GM12878 (cell line): Measurements from ENCODE around the gene ANKRD30BL. TPM values are rescaled to one million over a fixed set of nuclear protein-coding genes. Genes with fewer than 3 reads are reported as not detected.
A peak's percentile ranks its signal among the peaks of the same experiment; 100 is the strongest.
"Not testable (repeated sequence)": the region's sequence is repeated elsewhere in the genome, so short reads cannot be mapped to it uniquely, and the experiment has no call there.

ENCODE experiments used
- ATAC-seq: fragments of 200-7000 bp; cut with Tn5 transposase; 3 replicates; pipeline ENCODE4 v1.9.1; 2020; ENCODE audit warnings: mild to moderate bottlenecking, moderate library complexity
- BruUV-seq: library from RNA; stranded (reverse); fragments of 400-500 nt; replicated peaks from 2 replicates; lab custom pipeline; 2021; lab: Mats Ljungman, UMichigan
- CTCF ChIA-PET: fragments of 300-600 bp; sonication (Branson Sonifier 250); formaldehyde crosslinking; extraction: SDS; loops from one replicate; lab custom pipeline; 2021; ENCODE audit warnings: inconsistent platforms; lab: Yijun Ruan, JAX
- POLR2A ChIA-PET: fragments of 350-600 bp; formaldehyde crosslinking; extraction: SDS; loops from one replicate; lab custom pipeline; 2021; ENCODE audit warnings: inconsistent platforms; lab: Charles Lee
- RAD21 ChIA-PET: fragments of 300-600 bp; sonication (Branson Sonifier 250); formaldehyde crosslinking; loops from one replicate; lab custom pipeline; 2023; ENCODE audit warnings: antibody characterized with exemption; ENCODE audit not compliant: unreplicated experiment; lab: Charles Lee
- SMC1A ChIA-PET: fragments of 300-600 bp; sonication (Branson Sonifier 250); formaldehyde crosslinking; loops from one replicate; lab custom pipeline; 2023; ENCODE audit not compliant: unreplicated experiment, uncharacterized antibody; lab: Charles Lee
- DNase-seq: peaks from one replicate; pipeline ENCODE4 v3.0.0-alpha.2; 2011; ENCODE audit warnings: low read depth, low spot score
- FAIRE-seq: peaks from 3 replicates; lab custom pipeline; 2011; peaks lifted over from hg19 to GRCh38; lab: Jason Lieb, UNC
- H2AFZ ChIP-seq: 2 replicates; pipeline ENCODE4 v1.6.0; 2011; ENCODE audit warnings: low read depth, low read length, control low read depth; ENCODE audit not compliant: control insufficient read depth
- H3K27ac ChIP-seq: 2 replicates; pipeline ENCODE4 v1.5.1; 2011; ENCODE audit warnings: control low read depth; ENCODE audit not compliant: control insufficient read depth, insufficient read depth
- H3K27me3 ChIP-seq, 2 experiments: replicated peaks in 1 of 2; 2 replicates each; pipeline versions ENCODE4 v1.6.0 to v1.6.1; 2011; ENCODE audit warnings: low read length in 1 of 2; ENCODE audit not compliant: control insufficient read depth in 2 of 2, insufficient read depth in 2 of 2
- H3K36me3 ChIP-seq, 2 experiments: 2 replicates each; pipeline ENCODE4 v1.5.1; 2011; ENCODE audit warnings: low read length in 1 of 2; ENCODE audit not compliant: control insufficient read depth in 2 of 2, insufficient read depth in 2 of 2
- H3K4me1 ChIP-seq: 2 replicates; pipeline ENCODE4 v1.6.1; 2011; ENCODE audit warnings: mild to moderate bottlenecking, low read length, moderate library complexity, mixed read lengths; ENCODE audit not compliant: control insufficient read depth, insufficient read depth
- H3K4me2 ChIP-seq: 2 replicates; pipeline ENCODE4 v1.6.0; 2011; ENCODE audit warnings: control low read depth; ENCODE audit not compliant: control insufficient read depth, insufficient read depth
- H3K4me3 ChIP-seq: fragments of 200-600 bp; sonication (generic); 2 replicates; pipeline ENCODE4 v1.5.1; 2016
- H3K79me2 ChIP-seq: 2 replicates; pipeline ENCODE4 v1.6.0; 2011; ENCODE audit warnings: low read length; ENCODE audit not compliant: control insufficient read depth, insufficient read depth
- H3K9ac ChIP-seq: 2 replicates; pipeline ENCODE4 v1.8.0; 2011; ENCODE audit warnings: low read length, control low read depth, mixed read lengths; ENCODE audit not compliant: control insufficient read depth, insufficient read depth
- H3K9me3 ChIP-seq: replicated peaks from 3 replicates; pipeline ENCODE4 v1.5.1; 2011; ENCODE audit warnings: mild to moderate bottlenecking, low read length; ENCODE audit not compliant: control insufficient read depth, insufficient read depth
- H4K20me1 ChIP-seq: 2 replicates; pipeline ENCODE4 v1.6.0; 2011; ENCODE audit not compliant: control insufficient read depth, insufficient read depth
- RAD21 ChIP-seq: IDR thresholded peaks from 2 replicates; pipeline ENCODE4 v1.6.1; 2011; ENCODE audit warnings: mild to moderate bottlenecking, low read depth, low read length, moderate library complexity; ENCODE audit not compliant: insufficient read depth
- SMC3 ChIP-seq: IDR thresholded peaks from 2 replicates; pipeline ENCODE4 v1.6.1; 2011; ENCODE audit warnings: low read length, improper control_type of control experiment, borderline replicate concordance
- WGBS: methylation state at CpG from one replicate; pipeline ENCODE4 v1.1.6; 2016; ENCODE audit warnings: low lambda C conversion rate; ENCODE audit not compliant: insufficient replicate concordance, insufficient coverage; ENCODE audit errors: missing lambda C conversion rate; 5-methylcytosine and 5-hydroxymethylcytosine counted together
- in situ Hi-C: fragments of 300-500 bp; cut with MboI; formaldehyde crosslinking; loops from 9 replicates; pipeline ENCODE4 v1.14.3; 2018; ENCODE audit warnings: mixed read lengths
- intact Hi-C: fragments of 100-400 bp; cut with micrococcal nuclease; formaldehyde crosslinking; loops from one replicate; pipeline ENCODE4 v1.14.2; 2022; ENCODE audit not compliant: unreplicated experiment
- polyA plus RNA-seq, 11 experiments: library from polyadenylated mRNA; depleted of rRNA in 4 of 11; unstranded in 6 of 11; stranded (reverse) in 5 of 11; fragments of >200 nt; fragmentation: Nextera tagmentation in 4 of 11; fragmentation: Illumina TruSeq in 1 of 11; extraction: Ambion mirVana in 4 of 11; extraction: Trizol in 1 of 11; gene quantifications; 1 replicate in 1 of 11; 2 replicates in 10 of 11; pipeline versions ENCODE4 v1.2.1 to v1.2.3, GENCODE V29; 2011 to 2016; ENCODE audit warnings: inconsistent platforms in 2 of 11, missing spikeins in 2 of 11, low read depth in 1 of 11
- small RNA-seq: library from RNA; depleted of rRNA; stranded (forward); fragments of <200 nt; gene quantifications from one replicate; pipeline ENCODE3, GENCODE V24; 2014
- total RNA-seq, 4 experiments: library from RNA; depleted of rRNA in 3 of 4; stranded (reverse); fragments of >200 nt in 3 of 4; fragmentation: Illumina TruSeq in 1 of 4; extraction: Trizol in 1 of 4; gene quantifications; 2 replicates each; pipeline versions ENCODE4 v1.2.1 to v1.2.3, GENCODE V29; 2013 to 2021
- TF ChIP-seq, protein P1 (sequence below), 3 experiments: IDR thresholded peaks in 2 of 3; conservative IDR thresholded peaks in 1 of 3; 2 replicates each; pipeline ENCODE4 v1.5.1; 2011; ENCODE audit warnings: low read depth in 3 of 3, low read length in 3 of 3, mild to moderate bottlenecking in 3 of 3, control low read depth in 2 of 3, moderate library complexity in 2 of 3, inconsistent platforms in 1 of 3, mixed read lengths in 1 of 3; ENCODE audit not compliant: control insufficient read depth in 2 of 3, insufficient read depth in 1 of 3; ENCODE audit errors: extremely low read depth in 1 of 3

ANKRD30BL gene
- total and polyA plus RNA-seq, 10 of the 15 experiments (the other 5 are each of a cell fraction or from before 2014, with no cell fraction given): 0.04 to 6.9 (median 0.12) TPM; not detected in 2

DNA sequence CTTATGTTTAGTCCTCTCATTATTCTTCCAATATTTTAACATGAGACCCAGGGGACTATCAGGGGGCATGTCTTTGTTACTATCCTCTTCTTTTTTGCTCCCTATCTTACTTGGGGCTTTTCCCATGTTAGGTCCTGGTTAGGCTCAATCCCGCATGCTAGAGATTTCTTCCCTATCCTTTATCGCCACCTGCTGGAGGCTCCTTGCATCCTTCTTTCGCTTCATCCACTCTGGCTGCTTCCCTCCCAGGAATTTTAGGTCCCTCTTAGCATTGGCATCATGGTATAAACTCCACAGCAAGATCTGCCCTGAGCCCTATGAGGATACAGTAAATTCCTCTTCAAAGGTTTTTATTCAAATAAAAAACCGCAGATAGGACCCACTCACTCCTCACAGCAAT, 15.0 kb downstream of the ANKRD30BL start:
- H3K4me3 ChIP-seq, H3K27me3 ChIP-seq, H3K36me3 ChIP-seq, ATAC-seq, H3K9me3 ChIP-seq, DNase-seq, H3K27ac ChIP-seq, H3K4me1 ChIP-seq, FAIRE-seq, H2AFZ ChIP-seq, SMC1A ChIA-PET, H4K20me1 ChIP-seq, H3K79me2 ChIP-seq: not testable (repeated sequence)
- in situ Hi-C loops: loop anchor here (25.0 kb wide), 3 partner anchors 284 to 984 kb away; no protein-coding TSS in a partner anchor
- TF ChIP-seq SMC3: peak; percentile 30; the same call in 1 of the 2 replicates
- TF ChIP-seq RAD21: peak; percentile 57
- TF ChIP-seq, protein P1, sequence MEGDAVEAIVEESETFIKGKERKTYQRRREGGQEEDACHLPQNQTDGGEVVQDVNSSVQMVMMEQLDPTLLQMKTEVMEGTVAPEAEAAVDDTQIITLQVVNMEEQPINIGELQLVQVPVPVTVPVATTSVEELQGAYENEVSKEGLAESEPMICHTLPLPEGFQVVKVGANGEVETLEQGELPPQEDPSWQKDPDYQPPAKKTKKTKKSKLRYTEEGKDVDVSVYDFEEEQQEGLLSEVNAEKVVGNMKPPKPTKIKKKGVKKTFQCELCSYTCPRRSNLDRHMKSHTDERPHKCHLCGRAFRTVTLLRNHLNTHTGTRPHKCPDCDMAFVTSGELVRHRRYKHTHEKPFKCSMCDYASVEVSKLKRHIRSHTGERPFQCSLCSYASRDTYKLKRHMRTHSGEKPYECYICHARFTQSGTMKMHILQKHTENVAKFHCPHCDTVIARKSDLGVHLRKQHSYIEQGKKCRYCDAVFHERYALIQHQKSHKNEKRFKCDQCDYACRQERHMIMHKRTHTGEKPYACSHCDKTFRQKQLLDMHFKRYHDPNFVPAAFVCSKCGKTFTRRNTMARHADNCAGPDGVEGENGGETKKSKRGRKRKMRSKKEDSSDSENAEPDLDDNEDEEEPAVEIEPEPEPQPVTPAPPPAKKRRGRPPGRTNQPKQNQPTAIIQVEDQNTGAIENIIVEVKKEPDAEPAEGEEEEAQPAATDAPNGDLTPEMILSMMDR (IDR thresholded peaks at IDR 0.05 in 2 of 3, conservative IDR thresholded peaks at IDR 0.05 in 1 of 3; ENCODE audit: control insufficient read depth in 2 of 3, extremely low read depth in 1 of 3, insufficient read depth in 1 of 3, low read depth in 3 of 3, low read length in 3 of 3): peak; percentile 36 to 46 (median 40); a peak in 5 of 6 replicates
- TF ChIP-seq, all 136 proteins: peak for 3; not testable (repeated sequence) for 133
- H3K4me2 ChIP-seq, H3K9ac ChIP-seq, POLR2A ChIA-PET, BruUV-seq, CTCF ChIA-PET, RAD21 ChIA-PET: not testable (repeated sequence)
- intact Hi-C loops: loop anchor here (2.0 to 10.0 kb wide), 2 partner anchors 734 to 1812 kb away; no protein-coding TSS in a partner anchor
- 1% methylated on average over 4 of the region's 4 CpGs for WGBS

Small RNAs within 50 kb of the gene (small RNA-seq; reads per million reads assigned to genes)
- not detected for gene RNU6-1132P
